HG03565 (cell line): ENCODE results near the gene KLHL40.

Experiments used
- ATAC-seq: cut with Tn5 transposase; IDR thresholded peaks from one replicate; pipeline ENCODE4 v1.9.1; 2021; ENCODE audit warnings: mild to moderate bottlenecking, moderate library complexity; ENCODE audit not compliant: unreplicated experiment

The KLHL40 gene

GRCh38 chr3:42735615-42736014, 50.3 kb downstream of the KLHL40 start:
- ATAC-seq, result no peak

GRCh38 chr3:42736081-42736480, 50.7 kb downstream of the KLHL40 start:
- no peak for ATAC-seq

- no peak for ATAC-seq
Observed at GRCh38 chr3:42736531-42736930, 51.2 kb downstream of the KLHL40 start.

GRCh38 chr3:42739401-42740158, 54.2 kb downstream of the KLHL40 start:
- ATAC-seq, result no peak

- no peak for ATAC-seq
Observed at GRCh38 chr3:42741796-42742195, 56.5 kb downstream of the KLHL40 start.
